ENCODE measurements around the gene MBD3L4.
"Not testable (repeated sequence)": the region's sequence is repeated elsewhere in the genome, so short reads cannot be mapped to it uniquely, and the experiment has no call there.

DNA sequence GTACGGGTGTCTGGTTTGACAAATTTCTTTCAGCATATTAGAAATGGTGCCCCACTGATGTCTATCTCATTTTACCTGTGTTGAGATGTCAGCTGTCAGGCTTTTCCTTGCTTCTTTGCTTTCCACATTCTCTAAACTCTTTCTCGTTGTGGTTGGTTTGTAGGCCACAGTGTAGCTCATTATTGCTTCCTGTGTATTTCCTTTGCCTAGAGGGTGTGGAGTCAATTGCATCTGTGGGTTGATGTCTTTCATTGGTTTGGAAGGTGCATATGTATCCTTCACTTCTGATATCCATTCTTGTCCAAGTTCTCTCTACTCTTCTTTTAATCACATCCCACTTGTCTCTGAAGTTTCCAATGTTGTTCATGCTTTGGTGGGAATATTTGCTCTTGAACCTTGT lies 1.6 kb upstream of the MBD3L4 start:
- TF ChIP-seq, protein P1, sequence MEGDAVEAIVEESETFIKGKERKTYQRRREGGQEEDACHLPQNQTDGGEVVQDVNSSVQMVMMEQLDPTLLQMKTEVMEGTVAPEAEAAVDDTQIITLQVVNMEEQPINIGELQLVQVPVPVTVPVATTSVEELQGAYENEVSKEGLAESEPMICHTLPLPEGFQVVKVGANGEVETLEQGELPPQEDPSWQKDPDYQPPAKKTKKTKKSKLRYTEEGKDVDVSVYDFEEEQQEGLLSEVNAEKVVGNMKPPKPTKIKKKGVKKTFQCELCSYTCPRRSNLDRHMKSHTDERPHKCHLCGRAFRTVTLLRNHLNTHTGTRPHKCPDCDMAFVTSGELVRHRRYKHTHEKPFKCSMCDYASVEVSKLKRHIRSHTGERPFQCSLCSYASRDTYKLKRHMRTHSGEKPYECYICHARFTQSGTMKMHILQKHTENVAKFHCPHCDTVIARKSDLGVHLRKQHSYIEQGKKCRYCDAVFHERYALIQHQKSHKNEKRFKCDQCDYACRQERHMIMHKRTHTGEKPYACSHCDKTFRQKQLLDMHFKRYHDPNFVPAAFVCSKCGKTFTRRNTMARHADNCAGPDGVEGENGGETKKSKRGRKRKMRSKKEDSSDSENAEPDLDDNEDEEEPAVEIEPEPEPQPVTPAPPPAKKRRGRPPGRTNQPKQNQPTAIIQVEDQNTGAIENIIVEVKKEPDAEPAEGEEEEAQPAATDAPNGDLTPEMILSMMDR (optimal IDR thresholded peaks at IDR 0.05 in 1 of 3, IDR thresholded peaks at IDR 0.05 in 1 of 3, conservative IDR thresholded peaks at IDR 0.05 in 1 of 3; ENCODE audit: extremely low read depth in 1 of 3, insufficient read depth in 2 of 3, low read length in 3 of 3) = not testable (repeated sequence)
- not testable (repeated sequence) for TF ChIP-seq EZH2 (IDR thresholded peaks at IDR 0.05; ENCODE audit: low read length)

All from keratinocyte (primary cell).